ENCODE data around the gene PAX2.

The PAX2 gene

DNA sequence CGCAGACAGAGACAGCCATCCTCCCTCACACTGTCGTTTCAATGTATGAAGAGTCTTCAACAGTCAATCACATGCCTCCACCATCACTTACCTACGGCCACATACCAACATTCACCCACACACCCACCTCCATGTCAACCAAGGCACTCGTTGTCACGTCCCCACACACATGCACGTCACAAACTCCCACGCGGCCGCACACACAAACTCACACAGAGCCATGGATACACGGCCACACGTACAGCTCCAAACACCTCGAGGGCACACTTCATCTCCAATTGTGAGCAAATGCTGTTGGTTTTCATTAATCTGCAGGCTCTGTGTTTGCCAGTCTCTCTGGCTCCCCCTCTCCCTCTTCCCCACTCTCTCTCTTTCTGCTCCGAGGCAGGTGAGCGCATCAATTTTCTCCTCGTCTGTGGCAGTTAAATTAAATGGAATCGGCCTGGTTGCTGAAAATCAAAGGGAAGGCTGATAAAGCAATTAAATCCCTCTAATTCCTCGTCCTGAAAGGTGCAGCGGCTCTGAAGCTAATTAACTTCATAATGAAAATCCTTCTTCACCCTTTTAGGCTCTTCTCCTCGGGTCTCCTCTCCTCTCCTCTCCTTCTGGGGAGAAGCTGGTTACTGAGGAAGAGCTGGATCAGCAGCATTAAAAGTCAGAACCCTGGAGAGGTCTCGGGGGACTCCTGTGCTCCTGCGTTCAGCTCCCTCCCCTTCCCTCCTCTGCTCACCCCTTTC lies 113.5 kb downstream of the PAX2 start:
- no peak for DNase-seq (ENCODE audit: low spot score)

DNA sequence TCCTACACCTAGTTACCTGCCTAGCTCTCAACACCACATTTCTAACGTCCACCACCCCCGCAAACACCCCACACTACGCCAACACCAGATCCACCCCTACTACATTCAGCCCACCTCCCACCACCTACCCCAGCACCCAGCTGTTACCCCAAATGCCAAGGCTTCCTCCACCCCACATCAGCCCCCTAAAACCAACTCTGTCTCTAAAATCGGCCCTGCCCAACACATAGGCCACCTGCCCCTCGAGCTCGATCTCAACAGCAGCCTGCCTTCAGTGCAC lies 114.0 kb downstream of the PAX2 start:
- DNase-seq (ENCODE audit: low spot score) = no peak

DNA sequence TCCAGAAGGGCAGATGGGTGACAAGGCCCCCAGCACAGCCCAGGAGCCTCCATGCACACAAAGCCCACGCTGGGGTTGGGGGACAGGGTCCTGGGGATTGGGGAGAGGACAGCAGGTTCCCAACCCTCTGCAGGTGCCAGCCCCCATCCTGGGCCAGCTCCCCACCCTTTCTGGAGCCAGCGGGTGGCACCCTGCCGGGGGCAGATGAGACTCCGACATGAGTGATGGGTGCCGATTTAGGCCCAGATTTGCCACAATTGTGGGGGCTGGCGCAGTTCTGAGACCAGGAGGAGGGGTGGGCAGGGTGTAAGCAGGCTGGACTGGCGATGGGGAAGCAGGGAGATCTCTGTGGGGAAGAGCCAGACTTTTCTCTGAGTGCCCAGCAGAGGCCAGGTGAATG lies 118.1 kb downstream of the PAX2 start:
- no peak for DNase-seq (ENCODE audit: low spot score)

DNA sequence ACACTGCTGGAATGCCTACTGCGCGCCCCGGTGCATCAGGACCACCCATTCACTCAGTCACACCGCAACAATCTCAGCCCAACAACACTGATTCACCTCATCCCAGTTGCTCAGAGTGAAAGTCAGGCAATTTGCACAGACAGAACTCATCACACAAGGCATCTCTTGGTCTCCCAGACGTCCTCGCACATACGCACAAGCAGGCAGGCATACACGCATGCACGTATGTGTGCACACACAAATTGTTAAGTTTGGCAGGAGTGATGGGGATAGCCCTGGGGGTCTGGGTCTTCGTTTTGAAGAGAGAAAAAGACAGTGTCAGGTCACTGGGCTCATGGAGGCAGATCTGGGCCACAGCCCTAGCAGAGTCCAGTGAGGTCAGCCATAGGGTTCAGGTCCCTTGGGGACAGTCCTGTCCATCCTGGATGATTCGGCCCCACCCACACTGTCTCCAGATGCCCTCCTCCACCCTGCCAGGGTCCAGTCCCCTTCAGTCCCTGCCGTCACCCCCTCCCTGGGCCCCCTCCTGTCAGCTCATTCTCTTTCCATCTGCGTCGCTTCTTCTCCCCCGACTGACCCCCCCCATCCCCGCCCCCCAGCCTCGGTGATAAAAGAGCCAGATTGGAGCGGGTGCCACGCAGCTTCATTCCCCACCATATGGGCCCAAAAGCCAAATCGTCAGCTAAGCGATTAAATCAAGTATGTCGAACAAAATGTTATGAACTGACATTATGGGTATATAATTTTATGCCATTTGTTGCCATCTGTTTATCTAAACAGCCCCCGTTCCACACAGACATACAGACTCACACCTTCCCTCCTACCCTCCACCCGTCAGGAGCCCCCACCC lies 118.9 kb downstream of the PAX2 start:
- DNase-seq (ENCODE audit: low spot score) = no peak

DNA sequence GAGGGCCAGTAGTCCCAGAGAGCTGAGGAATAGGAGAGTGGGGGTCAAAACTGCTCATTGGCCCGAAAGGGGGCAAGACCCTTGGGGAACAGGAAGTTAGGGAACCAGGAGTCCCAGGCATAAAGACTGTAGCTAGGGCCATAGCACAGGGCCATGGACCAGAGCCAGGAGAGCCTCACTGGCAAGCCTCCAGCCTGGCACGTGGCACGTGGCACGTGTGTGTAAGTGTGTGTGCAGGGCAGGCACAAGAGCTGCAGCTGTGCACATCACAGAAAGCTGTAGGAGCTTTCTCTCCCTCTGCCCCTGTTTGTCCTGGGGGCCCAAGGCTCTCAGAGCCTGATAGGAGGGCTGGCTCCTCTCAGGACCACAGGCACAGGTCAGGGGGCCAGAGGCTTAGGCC lies 119.6 kb downstream of the PAX2 start:
- no peak for DNase-seq (ENCODE audit: low spot score)

DNA sequence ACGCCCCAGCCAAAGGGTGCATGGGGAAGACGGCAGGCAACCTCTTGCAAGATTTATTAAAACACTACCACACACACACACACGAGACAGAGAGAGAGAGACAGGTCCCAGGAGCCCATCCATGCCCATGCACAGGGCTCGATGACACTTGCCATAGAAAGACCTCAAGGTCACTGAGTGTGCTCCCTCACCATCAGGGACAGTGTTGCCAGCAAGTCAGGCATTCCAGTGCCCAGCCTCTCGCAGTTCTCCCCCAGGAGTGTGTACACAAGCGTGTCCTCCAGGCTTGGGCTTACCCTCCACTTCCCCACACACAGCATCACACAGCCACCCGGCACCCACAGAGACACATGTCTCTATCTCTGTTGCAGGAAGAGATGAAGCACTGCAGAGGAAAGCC lies 120.6 kb downstream of the PAX2 start:
- no peak for DNase-seq (ENCODE audit: low spot score)

DNA sequence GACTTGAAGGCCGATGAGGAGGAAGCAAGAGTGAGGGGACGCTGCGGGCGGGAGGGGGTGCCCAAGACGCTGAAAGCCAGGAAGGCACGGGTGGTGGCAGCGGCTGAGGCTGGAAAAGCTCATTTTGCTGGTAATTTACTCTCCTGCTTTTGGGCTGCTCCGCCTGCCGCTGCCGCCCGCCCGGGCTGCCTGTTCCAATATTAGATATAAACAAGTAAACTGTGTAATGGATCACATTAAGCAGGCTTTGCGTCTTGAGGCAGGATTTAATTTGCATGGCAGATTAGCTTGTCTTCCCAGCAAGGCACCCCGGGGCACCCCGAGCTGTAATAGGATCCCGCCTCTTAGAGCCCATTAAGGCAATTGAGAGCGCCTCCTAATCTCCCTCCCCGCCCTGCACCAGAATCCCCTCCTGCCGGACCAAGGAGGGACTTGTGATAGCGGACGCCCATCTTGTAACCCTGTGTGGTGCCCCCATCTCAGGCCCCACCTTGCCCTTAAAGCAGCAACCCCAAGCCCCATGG lies 121.3 kb downstream of the PAX2 start:
- DNase-seq (ENCODE audit: low spot score) = no peak

DNA sequence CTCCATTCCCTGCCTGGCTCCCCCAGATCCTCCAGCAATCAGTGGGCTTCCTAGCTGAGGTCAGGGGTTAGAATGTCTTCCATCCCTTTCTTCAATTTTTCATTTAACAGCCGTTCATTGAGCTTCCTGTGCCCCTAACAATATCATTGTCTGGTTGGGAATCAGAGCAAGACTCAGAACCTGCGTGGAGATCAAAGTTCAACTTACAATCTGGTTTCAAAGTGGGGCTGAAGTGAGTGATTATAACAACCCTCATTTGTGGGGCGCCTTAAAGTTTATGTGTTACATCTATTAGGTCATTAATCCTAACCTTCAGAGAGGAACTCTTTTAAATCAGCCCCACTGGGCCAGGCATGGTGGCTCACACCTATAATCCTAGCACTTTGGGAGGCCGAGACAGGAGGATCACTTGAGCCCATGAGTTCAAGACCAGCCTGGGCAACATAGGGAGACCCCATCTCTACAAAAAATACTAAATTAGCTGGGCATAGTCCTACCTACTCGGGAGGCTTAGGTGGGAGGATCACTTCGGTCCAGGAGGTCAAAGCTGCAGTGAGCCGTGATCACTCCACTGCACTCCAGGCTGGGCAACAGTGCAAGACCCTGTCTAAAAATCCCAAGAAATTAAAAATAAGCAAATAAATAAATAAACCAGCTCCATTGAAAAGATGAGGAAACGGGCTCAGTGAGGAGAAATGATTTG lies 122.0 kb downstream of the PAX2 start:
- no peak for DNase-seq (ENCODE audit: low spot score)

DNA sequence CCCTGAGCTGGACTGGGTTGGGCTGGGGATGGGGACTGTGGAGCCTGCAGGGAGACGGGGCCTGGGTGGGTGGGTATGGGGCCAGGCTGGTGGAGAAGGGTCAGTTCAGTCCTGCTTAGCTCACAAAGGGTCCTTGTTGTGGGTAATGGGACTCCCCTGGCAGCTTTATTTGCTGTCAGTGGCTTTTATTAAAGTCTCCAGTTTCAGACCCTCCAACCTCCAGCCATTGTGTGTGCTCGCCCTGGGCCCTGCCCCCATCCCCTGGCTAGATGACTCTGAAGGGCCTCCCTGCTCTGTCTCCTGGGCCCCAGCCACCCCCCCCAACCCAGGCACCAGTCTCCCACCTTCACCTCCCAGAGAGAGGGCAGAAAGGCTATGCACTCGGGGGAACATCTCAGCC lies 123.0 kb downstream of the PAX2 start:
- no peak for DNase-seq (ENCODE audit: low spot score)

DNA sequence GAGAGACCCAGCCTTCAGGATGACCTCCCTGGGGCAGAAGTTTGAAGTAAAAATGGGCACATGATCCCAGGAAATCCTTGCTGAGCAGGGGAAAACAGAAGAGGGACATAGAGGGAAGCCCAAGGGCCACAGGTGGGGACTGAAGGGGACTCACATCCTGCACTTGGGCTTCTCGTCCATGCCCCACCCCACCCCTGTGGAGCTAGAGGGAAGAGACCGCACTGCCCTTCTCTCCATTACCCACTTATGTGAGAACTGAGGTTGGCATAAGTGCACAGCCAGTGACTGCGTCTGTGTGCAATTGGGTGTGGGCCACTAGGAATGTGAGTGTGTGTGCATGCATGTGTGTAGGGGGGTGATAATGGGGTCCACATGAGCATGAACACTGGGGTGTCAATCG lies 124.0 kb downstream of the PAX2 start:
- no peak for DNase-seq (ENCODE audit: low spot score)

DNA sequence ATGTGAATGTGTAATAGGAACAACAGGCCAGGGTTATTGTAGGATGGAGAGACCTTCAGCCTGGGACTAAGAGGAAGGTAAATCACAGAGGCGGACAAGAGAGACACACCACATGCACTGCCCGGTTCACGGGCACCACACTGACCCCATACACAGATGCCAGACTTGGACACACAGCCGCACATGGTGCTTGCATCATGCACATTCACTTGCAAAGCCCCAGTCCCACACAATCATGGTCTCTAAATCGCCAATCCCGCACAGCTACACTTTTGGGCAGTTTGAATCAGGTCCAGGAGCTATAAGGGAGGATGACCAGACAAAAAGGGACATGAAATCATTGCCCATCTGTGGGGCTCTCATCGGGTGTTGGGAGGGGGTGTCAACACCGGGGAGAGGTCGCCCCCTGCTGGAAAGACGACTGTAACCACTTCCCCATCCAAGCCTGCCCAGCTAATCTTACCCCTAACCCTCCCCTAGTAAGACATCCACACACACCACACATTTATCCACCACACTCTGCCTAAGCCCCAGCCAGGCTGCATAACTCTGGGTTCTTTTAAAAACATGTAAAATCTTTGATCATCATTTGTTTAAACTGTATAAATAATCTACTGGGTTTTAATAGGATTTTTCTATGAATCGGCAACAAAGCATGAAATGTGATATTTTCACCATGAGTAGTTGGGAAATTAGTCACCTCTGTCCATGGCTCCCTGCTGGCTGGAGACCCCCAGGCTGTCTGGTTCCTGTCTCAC lies 126.8 kb downstream of the PAX2 start:
- DNase-seq (ENCODE audit: low spot score) = peak; percentile 73

DNA sequence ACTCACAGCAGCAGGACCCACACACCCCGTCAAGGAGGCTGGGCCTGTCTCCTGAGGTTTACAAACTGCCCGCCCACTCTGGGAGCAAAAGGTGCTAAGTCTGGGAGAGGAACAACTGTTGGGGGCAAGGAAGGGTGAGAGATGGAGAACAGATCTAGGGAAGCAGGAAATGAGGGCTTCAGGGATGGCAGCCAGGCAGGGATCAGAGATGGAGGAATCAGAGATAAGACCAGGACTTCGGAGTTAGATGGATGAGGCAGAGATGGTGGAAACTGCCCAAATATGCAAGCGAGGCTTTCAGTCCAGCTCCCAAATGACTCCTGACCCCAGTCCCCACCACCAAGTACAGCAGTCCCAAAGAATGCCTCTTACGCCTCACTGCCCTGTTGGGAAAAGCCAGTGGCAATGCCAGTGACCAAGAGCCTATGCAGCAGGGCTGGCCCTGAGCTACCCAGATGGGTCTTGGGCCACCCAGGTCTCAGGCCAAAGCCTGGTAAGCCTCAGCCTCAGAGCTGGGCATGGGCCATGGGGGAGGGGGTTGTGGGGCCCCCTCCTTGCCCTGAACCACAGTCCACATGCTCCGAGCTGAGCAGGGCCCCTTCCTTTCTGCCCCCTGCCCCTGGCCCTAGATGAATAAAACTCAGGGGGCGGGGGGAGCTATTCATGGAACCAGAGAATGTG lies 127.9 kb downstream of the PAX2 start:
- DNase-seq (ENCODE audit: low spot score) = no peak

DNA sequence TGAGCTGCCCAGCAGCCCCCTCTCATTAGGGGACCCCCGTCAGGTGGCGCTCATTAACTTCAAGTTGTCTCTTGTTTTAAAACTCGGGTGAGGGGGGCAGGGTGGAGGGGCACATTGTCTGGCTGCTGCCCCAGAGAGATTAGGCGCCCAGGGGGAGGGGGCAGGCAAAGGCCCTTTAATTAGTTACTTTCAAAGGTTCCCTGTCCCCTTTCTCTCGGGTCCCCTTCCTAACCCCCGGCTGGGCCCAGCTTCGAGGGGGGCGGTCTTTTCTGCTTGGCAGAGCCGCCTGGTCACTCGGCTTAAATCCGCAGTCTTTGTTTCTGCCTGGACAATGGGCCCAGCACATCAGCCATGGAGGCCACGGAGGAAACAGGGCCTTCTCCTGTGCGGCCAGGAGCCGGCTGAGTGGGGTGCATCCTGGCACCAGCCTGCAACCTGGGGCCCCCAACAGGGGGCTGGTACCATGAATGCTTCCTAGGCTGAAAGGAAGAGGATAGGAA lies 128.5 kb downstream of the PAX2 start:
- no peak for DNase-seq (ENCODE audit: low spot score)

DNA sequence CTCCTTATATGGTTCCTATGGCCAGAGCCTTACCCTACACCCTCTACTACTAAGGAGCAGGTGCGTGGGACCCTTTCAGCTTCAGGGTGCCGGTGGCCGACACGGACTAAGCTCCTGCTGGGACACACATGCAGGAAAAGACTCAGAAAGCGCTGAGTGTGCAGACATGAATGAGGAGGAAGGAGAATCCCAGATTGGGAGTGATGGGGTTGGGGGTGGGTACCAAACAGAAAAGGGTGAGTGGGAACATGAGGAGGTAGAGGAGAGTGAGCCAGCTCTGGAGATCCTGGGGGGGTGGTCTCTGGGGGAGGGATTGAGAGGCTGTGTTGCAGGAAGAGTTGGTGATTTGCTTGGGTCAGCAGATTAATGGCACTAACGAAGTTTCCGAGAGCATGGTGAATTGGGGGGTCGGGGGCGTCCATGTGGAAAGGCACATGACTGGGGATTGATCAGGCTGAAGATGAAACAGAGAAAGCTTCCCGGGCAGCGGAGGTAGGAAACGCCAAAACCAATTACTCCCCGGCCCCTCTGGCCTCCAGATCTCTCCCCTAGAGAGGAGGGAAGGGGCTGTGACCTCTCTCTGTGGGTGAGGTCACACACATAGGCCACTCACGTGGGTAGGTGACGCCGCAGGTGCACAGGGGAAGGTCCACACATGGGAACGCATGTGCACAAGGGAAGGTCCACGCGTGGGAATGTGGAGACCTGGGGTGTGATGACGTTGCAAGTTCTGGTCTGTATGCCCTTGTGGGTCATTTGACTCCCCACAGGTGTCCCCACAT lies 129.5 kb downstream of the PAX2 start:
- no peak for DNase-seq (ENCODE audit: low spot score)

DNA sequence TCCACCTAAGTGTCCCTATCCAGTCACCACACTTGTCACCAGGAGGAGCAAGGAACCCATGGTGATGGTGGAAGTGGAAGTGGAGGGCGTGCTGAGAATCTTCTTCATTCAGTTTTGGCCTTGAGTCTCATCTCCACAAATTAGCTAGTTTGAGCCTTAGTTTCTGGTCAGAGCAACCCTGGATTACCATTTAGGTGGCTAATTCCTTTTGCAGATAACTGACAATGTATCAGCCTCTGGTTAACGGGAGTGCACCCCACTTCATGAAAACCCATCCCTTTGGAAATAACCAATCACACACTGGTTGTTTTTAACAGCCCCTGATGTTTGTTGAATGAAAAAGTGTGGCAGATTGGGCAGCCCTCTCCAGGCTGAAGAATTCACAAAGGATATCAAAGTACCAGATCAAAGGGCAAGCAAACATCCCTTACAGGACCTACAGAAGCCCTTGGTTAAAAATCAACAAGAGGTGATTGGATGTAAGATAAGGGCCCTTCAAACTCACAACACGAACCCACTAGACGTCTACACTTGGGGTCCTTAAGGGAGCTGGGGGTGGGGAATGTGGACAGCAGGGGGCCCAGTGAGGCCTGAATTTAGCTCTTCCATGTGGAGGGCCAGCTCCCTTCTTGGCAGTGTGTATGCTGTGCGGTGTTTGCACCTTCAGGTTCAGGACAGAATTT lies 130.2 kb downstream of the PAX2 start:
- no peak for DNase-seq (ENCODE audit: low spot score)

DNA sequence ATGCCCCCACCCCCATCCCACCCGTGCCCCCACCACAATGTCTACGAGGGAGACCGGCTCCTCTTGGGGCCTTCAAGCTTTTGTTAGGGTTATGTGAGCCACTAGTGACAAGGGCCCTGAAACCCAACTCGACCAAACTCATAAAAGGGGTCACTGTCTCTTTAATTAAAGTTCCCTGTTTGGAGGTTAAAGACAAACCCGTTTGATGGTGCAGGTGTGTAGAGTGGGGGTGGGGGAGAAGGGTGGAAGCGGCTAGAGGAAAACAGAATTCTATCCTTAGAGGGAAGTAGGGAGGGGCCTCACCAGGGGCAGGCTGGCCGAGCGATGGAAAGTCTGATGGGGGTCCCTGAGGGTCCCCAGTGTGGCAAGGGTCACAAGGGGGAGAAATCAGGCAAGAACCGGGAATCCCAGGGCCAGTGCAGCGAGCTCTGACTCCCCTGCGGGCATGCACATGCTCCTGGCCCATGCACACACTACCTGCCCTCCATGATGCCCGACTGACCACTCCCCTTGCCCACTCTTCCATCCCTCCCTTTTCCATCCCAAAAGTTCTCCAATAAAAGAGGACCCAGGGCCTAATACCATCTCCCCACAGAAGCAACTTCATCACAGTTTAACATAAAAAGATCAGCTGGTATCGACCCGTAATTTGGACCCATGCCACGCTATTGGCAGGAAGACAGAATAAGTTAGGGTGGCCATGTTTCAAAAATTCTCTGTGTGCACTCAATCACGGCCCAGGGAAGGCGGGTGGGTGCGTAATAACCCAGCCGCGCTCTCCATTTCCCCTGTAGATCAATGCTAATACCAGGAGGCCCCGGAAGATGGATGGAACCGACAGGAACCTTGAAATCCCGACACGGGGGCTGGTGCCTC lies 131.4 kb downstream of the PAX2 start:
- no peak for DNase-seq (ENCODE audit: low spot score)

DNA sequence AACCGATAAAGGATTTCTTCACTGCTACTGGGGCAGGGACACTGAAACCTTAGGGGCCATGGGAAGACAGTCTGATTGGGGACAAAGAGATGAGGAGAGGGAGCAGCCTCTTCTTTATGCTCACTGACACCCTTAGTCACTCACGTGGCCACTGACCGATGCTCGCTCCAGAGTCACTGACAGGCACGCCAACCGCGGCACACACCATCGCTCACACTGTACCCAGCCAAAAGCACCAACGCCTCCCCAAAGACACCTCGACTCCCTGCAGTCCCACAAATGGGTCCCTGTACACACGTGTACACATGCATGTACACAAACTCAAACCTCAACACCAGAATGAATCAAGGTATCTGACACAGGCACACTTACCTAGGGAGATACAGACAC lies 132.1 kb downstream of the PAX2 start:
- no peak for DNase-seq (ENCODE audit: low spot score)

DNA sequence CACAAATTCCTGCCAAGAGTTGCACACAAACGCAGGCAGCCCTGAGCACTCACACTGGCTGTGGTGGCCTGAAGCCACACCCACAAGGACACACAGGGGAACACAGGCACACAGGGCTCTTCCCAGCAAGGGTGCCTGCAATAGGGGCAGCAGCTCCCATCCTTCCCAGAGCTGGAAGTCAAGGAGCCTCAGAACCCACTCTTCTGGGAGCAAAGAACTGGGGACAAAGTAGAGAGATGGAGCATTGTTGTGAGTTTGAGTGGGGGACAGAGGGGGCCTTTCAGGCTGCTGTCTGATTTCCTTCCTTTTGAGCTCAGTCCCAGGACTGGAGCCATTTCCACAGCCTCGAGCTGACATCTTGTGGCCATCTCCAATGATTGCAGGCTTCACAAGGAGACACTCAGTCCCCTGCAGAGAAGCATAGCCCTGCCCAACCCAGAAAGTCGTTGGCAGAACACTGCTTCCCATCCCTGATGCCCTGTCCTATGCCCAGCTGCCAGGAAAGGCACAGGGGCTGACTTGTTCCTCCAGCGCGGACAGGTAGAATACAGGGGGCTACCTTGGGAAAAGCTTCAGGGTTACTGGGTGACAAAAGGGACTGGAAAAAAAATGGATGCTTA lies 133.0 kb downstream of the PAX2 start:
- peak; percentile 89 for DNase-seq (ENCODE audit: low spot score)
